GM06990 (cell line): ENCODE data around the gene OBP2A.

Experiments used
- DNase-seq: peaks from one replicate; pipeline ENCODE4 v3.0.0-alpha.2; 2011; ENCODE audit not compliant: insufficient read length; ENCODE audit errors: extremely low read depth
- H3K27me3 ChIP-seq: replicated peaks from 2 replicates; pipeline ENCODE4 v1.6.0; 2011; ENCODE audit warnings: low read length; ENCODE audit not compliant: control insufficient read depth, insufficient read depth
- H3K36me3 ChIP-seq: 2 replicates; pipeline ENCODE4 v1.5.1; 2011; ENCODE audit warnings: low read length; ENCODE audit not compliant: control insufficient read depth, insufficient read depth
- H3K4me3 ChIP-seq: replicated peaks from 2 replicates; pipeline ENCODE4 v1.5.1; 2011; ENCODE audit warnings: low read depth, mild to moderate bottlenecking, control low read depth, low read length
- CTCF ChIP-seq: IDR thresholded peaks from 2 replicates; pipeline ENCODE4 v1.5.1; 2011; ENCODE audit warnings: low read length, control low read depth, mild to moderate bottlenecking, inconsistent platforms; ENCODE audit not compliant: insufficient read depth, poor library complexity, severe bottlenecking

The OBP2A gene

GRCh38 chr9:135589596-135590485 is 43.9 kb downstream of the OBP2A start:
- Histone ChIP-seq H3K27me3 (no peaks in the 10 kb centered on the region), H3K4me3 (no peak overlapping the region), H3K36me3 (no peaks in the 10 kb centered on the region)
- TF ChIP-seq CTCF, result no peak
- DNase-seq, result no peak

GRCh38 chr9:135590486-135591079 is 44.7 kb downstream of the OBP2A start:
- Histone ChIP-seq H3K36me3 (no peaks in the 10 kb centered on the region), H3K27me3 (no peaks in the 10 kb centered on the region), H3K4me3 (no peak overlapping the region)
- no peak for DNase-seq
- TF ChIP-seq CTCF, result no peak

GRCh38 chr9:135591506-135592330 is 45.8 kb downstream of the OBP2A start:
- DNase-seq, result no peak
- no peaks in the 10 kb centered on the region for H3K27me3 ChIP-seq

GRCh38 chr9:135592331-135592590 is 46.3 kb downstream of the OBP2A start:
- DNase-seq, result no peak
- H3K27me3 ChIP-seq, result no peaks in the 10 kb centered on the region
- TF ChIP-seq CTCF, result no peak
- H3K36me3 ChIP-seq, result no peaks in the 10 kb centered on the region
- no peak overlapping the region for H3K4me3 ChIP-seq

More at GRCh38 chr9:135591506-135592330, 45.8 kb downstream of the OBP2A start:
- no peak for TF ChIP-seq CTCF
- Histone ChIP-seq H3K4me3 (no peak overlapping the region), H3K36me3 (no peaks in the 10 kb centered on the region)

GRCh38 chr9:135592625-135593024 is 46.7 kb downstream of the OBP2A start:
- DNase-seq, result no peak
- Histone ChIP-seq H3K27me3 (no peaks in the 10 kb centered on the region), H3K36me3 (no peaks in the 10 kb centered on the region), H3K4me3 (no peak overlapping the region)
- TF ChIP-seq CTCF, result no peak
